Measurements from ENCODE around the gene STS.

GRCh38 chrX:7163146-7163677 lies 15.7 kb downstream of the STS start:
- TF ChIP-seq POLR2A (IDR thresholded peaks at IDR 0.05; ENCODE audit: low read depth, low read length) = no peak
- no peak for TF ChIP-seq CTCF (conservative IDR thresholded peaks at IDR 0.05; ENCODE audit: low read depth, low read length)

Data from IMR-90 (cell line).